Measurements from ENCODE around the gene SLX4IP.

The SLX4IP gene

GRCh38 chr20:10634683-10635411, 199.7 kb downstream of the SLX4IP start:
- no peak for DNase-seq (ENCODE audit: low read depth)

GRCh38 chr20:10635476-10636208, 200.5 kb downstream of the SLX4IP start:
- DNase-seq (ENCODE audit: low read depth), result no peak

- DNase-seq (ENCODE audit: low read depth), result no peak
Measured at GRCh38 chr20:10636326-10636818, 201.3 kb downstream of the SLX4IP start.

- no peak for DNase-seq (ENCODE audit: low read depth)
Measured at GRCh38 chr20:10637031-10637559, 202.0 kb downstream of the SLX4IP start.

GRCh38 chr20:10637563-10637962, 202.5 kb downstream of the SLX4IP start:
- no peak for DNase-seq (ENCODE audit: low read depth)

GRCh38 chr20:10639077-10639736, 204.1 kb downstream of the SLX4IP start:
- DNase-seq (ENCODE audit: low read depth), result no peak

GRCh38 chr20:10639737-10640556, 204.8 kb downstream of the SLX4IP start:
- DNase-seq (ENCODE audit: low read depth), result no peak

- no peak for DNase-seq (ENCODE audit: low read depth)
Measured at GRCh38 chr20:10640897-10641296, 205.8 kb downstream of the SLX4IP start.

- DNase-seq (ENCODE audit: low read depth), result no peak
Measured at GRCh38 chr20:10641467-10641866, 206.4 kb downstream of the SLX4IP start.

- DNase-seq (ENCODE audit: low read depth), result no peak
Measured at GRCh38 chr20:10641893-10642292, 206.8 kb downstream of the SLX4IP start.

GRCh38 chr20:10642856-10643559, 207.9 kb downstream of the SLX4IP start:
- no peak for DNase-seq (ENCODE audit: low read depth)

GRCh38 chr20:10643560-10643873, 208.4 kb downstream of the SLX4IP start:
- DNase-seq (ENCODE audit: low read depth), result no peak

GRCh38 chr20:10644458-10645204, 209.5 kb downstream of the SLX4IP start:
- no peak for DNase-seq (ENCODE audit: low read depth)

GRCh38 chr20:10645205-10645570, 210.1 kb downstream of the SLX4IP start:
- no peak for DNase-seq (ENCODE audit: low read depth)

- no peak for DNase-seq (ENCODE audit: low read depth)
Measured at GRCh38 chr20:10646006-10646405, 210.9 kb downstream of the SLX4IP start.

GRCh38 chr20:10646886-10647420, 211.8 kb downstream of the SLX4IP start:
- no peak for DNase-seq (ENCODE audit: low read depth)

- no peak for DNase-seq (ENCODE audit: low read depth)
Measured at GRCh38 chr20:10647471-10647870, 212.4 kb downstream of the SLX4IP start.

- no peak for DNase-seq (ENCODE audit: low read depth)
Measured at GRCh38 chr20:10647909-10648308, 212.8 kb downstream of the SLX4IP start.

- no peak for DNase-seq (ENCODE audit: low read depth)
Measured at GRCh38 chr20:10648651-10649050, 213.5 kb downstream of the SLX4IP start.

GRCh38 chr20:10649080-10649796, 214.1 kb downstream of the SLX4IP start:
- no peak for DNase-seq (ENCODE audit: low read depth)
